ENCODE results near the gene DLGAP1. TPM values are rescaled to one million over a fixed set of nuclear protein-coding genes. Genes with fewer than 3 reads are reported as not detected.

DLGAP1 gene
- total and polyA plus RNA-seq, 2 experiments from 2014 or later, result 17.0 to 48.5 TPM

DNA sequence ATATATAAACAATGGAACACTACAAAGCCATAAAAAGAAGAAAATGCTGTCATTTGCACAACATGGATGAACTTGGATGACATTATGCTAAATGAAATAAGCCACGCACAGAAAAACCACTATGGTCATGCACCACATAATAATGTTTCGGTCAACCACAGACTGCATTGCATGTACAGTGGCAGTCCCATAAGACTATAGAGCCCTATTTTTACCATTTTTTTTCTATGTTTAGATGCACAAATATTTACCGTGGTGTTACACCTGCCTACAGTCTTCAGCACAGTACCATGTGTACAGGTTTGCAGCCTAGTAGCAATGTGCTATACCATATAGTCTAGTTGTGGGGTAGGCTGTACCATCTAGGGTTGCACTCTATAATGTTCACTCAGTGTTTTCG is 476.1 kb downstream of the DLGAP1 start:
- no peak for DNase-seq (ENCODE audit: low spot score)
- Histone ChIP-seq H3K27ac (ENCODE audit: low read depth) (no peak overlapping the region), H2AFZ (no peak overlapping the region), H3F3A (replicated peaks; ENCODE audit: low read depth) (no peaks in the 10 kb centered on the region), H4K20me1 (replicated peaks; ENCODE audit: insufficient read depth) (0 out of 2 replicates have a peak, but pooled peaks cover 4% of the 10 kb centered on the region), H3K9me2 (ENCODE audit: insufficient read depth) (no peaks in the 10 kb centered on the region), H3K4me2 (no peak overlapping the region), H3K36me3 (ENCODE audit: insufficient read depth) (no peaks in the 10 kb centered on the region), H3K27me3 (ENCODE audit: insufficient read depth) (no peaks in the 10 kb centered on the region), H3K4me3 (no peak overlapping the region), H3K79me2 (replicated peaks; ENCODE audit: insufficient read depth) (no peaks in the 10 kb centered on the region), H3K4me1 (ENCODE audit: insufficient read depth) (no peaks in the 10 kb centered on the region)
- H3K36me3 Mint-ChIP-seq (ENCODE audit: low read depth), result peaks cover 12% of the 10 kb centered on the region
- peaks cover 3% of the 10 kb centered on the region; the same call in 1 of the 3 replicates for H3K4me1 Mint-ChIP-seq
- ATAC-seq, result no peak
- H3K4me3 Mint-ChIP-seq, result no peak overlapping the region
- H3K27me3 Mint-ChIP-seq (ENCODE audit: insufficient read depth, low read depth, poor library complexity), result no peaks in the 10 kb centered on the region
- TF ChIP-seq, protein P1, sequence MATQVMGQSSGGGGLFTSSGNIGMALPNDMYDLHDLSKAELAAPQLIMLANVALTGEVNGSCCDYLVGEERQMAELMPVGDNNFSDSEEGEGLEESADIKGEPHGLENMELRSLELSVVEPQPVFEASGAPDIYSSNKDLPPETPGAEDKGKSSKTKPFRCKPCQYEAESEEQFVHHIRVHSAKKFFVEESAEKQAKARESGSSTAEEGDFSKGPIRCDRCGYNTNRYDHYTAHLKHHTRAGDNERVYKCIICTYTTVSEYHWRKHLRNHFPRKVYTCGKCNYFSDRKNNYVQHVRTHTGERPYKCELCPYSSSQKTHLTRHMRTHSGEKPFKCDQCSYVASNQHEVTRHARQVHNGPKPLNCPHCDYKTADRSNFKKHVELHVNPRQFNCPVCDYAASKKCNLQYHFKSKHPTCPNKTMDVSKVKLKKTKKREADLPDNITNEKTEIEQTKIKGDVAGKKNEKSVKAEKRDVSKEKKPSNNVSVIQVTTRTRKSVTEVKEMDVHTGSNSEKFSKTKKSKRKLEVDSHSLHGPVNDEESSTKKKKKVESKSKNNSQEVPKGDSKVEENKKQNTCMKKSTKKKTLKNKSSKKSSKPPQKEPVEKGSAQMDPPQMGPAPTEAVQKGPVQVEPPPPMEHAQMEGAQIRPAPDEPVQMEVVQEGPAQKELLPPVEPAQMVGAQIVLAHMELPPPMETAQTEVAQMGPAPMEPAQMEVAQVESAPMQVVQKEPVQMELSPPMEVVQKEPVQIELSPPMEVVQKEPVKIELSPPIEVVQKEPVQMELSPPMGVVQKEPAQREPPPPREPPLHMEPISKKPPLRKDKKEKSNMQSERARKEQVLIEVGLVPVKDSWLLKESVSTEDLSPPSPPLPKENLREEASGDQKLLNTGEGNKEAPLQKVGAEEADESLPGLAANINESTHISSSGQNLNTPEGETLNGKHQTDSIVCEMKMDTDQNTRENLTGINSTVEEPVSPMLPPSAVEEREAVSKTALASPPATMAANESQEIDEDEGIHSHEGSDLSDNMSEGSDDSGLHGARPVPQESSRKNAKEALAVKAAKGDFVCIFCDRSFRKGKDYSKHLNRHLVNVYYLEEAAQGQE (IDR thresholded peaks at IDR 0.05; ENCODE audit: unreplicated experiment), result no peak
- TF ChIP-seq EZH2 (IDR thresholded peaks at IDR 0.05; ENCODE audit: low read depth, unreplicated experiment) (no peak), ZNF331 (CRISPR knock-in tag; IDR thresholded peaks at IDR 0.05; ENCODE audit: low read depth) (no peak), CREB1 (CRISPR knock-in tag; IDR thresholded peaks at IDR 0.05; ENCODE audit: low read depth) (no peak), POLR2AphosphoS5 (IDR thresholded peaks at IDR 0.05; ENCODE audit: low read depth) (no peak), EZH2phosphoT487 (IDR thresholded peaks at IDR 0.05; ENCODE audit: unreplicated experiment) (no peak), STAT1 (IDR thresholded peaks at IDR 0.05; ENCODE audit: unreplicated experiment) (no peak), JUNB (IDR thresholded peaks at IDR 0.05; ENCODE audit: unreplicated experiment) (no peak), ZNF114 (CRISPR knock-in tag; IDR thresholded peaks at IDR 0.05) (no peak)
- TF ChIP-seq, protein P2, sequence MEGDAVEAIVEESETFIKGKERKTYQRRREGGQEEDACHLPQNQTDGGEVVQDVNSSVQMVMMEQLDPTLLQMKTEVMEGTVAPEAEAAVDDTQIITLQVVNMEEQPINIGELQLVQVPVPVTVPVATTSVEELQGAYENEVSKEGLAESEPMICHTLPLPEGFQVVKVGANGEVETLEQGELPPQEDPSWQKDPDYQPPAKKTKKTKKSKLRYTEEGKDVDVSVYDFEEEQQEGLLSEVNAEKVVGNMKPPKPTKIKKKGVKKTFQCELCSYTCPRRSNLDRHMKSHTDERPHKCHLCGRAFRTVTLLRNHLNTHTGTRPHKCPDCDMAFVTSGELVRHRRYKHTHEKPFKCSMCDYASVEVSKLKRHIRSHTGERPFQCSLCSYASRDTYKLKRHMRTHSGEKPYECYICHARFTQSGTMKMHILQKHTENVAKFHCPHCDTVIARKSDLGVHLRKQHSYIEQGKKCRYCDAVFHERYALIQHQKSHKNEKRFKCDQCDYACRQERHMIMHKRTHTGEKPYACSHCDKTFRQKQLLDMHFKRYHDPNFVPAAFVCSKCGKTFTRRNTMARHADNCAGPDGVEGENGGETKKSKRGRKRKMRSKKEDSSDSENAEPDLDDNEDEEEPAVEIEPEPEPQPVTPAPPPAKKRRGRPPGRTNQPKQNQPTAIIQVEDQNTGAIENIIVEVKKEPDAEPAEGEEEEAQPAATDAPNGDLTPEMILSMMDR (conservative IDR thresholded peaks at IDR 0.05; ENCODE audit: low read depth in 2 of 2), result no peak
- TF ChIP-seq, protein P3, sequence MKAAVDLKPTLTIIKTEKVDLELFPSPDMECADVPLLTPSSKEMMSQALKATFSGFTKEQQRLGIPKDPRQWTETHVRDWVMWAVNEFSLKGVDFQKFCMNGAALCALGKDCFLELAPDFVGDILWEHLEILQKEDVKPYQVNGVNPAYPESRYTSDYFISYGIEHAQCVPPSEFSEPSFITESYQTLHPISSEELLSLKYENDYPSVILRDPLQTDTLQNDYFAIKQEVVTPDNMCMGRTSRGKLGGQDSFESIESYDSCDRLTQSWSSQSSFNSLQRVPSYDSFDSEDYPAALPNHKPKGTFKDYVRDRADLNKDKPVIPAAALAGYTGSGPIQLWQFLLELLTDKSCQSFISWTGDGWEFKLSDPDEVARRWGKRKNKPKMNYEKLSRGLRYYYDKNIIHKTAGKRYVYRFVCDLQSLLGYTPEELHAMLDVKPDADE (IDR thresholded peaks at IDR 0.05), result no peak
- TF ChIP-seq, protein P4, sequence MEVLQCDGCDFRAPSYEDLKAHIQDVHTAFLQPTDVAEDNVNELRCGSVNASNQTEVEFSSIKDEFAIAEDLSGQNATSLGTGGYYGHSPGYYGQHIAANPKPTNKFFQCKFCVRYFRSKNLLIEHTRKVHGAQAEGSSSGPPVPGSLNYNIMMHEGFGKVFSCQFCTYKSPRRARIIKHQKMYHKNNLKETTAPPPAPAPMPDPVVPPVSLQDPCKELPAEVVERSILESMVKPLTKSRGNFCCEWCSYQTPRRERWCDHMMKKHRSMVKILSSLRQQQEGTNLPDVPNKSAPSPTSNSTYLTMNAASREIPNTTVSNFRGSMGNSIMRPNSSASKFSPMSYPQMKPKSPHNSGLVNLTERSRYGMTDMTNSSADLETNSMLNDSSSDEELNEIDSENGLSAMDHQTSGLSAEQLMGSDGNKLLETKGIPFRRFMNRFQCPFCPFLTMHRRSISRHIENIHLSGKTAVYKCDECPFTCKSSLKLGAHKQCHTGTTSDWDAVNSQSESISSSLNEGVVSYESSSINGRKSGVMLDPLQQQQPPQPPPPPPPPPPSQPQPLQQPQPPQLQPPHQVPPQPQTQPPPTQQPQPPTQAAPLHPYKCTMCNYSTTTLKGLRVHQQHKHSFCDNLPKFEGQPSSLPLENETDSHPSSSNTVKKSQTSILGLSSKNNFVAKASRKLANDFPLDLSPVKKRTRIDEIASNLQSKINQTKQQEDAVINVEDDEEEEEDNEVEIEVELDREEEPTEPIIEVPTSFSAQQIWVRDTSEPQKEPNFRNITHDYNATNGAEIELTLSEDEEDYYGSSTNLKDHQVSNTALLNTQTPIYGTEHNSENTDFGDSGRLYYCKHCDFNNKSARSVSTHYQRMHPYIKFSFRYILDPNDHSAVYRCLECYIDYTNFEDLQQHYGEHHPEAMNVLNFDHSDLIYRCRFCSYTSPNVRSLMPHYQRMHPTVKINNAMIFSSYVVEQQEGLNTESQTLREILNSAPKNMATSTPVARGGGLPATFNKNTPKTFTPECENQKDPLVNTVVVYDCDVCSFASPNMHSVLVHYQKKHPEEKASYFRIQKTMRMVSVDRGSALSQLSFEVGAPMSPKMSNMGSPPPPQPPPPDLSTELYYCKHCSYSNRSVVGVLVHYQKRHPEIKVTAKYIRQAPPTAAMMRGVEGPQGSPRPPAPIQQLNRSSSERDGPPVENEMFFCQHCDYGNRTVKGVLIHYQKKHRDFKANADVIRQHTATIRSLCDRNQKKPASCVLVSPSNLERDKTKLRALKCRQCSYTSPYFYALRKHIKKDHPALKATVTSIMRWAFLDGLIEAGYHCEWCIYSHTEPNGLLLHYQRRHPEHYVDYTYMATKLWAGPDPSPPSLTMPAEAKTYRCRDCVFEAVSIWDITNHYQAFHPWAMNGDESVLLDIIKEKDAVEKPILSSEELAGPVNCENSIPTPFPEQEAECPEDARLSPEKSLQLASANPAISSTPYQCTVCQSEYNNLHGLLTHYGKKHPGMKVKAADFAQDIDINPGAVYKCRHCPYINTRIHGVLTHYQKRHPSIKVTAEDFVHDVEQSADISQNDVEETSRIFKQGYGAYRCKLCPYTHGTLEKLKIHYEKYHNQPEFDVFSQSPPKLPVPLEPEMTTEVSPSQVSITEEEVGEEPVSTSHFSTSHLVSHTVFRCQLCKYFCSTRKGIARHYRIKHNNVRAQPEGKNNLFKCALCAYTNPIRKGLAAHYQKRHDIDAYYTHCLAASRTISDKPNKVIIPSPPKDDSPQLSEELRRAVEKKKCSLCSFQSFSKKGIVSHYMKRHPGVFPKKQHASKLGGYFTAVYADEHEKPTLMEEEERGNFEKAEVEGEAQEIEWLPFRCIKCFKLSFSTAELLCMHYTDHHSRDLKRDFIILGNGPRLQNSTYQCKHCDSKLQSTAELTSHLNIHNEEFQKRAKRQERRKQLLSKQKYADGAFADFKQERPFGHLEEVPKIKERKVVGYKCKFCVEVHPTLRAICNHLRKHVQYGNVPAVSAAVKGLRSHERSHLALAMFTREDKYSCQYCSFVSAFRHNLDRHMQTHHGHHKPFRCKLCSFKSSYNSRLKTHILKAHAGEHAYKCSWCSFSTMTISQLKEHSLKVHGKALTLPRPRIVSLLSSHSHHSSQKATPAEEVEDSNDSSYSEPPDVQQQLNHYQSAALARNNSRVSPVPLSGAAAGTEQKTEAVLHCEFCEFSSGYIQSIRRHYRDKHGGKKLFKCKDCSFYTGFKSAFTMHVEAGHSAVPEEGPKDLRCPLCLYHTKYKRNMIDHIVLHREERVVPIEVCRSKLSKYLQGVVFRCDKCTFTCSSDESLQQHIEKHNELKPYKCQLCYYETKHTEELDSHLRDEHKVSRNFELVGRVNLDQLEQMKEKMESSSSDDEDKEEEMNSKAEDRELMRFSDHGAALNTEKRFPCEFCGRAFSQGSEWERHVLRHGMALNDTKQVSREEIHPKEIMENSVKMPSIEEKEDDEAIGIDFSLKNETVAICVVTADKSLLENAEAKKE (CRISPR knock-in tag; IDR thresholded peaks at IDR 0.05), result no peak
- no peak overlapping the region for H3K27ac Mint-ChIP-seq
- no peaks in the 10 kb centered on the region; the same call in 1 of the 3 replicates for H3K9me3 Mint-ChIP-seq

Data from GM23338 (cell line).